Measurements from ENCODE around the gene CCDC88C.

Gene CCDC88C

GRCh38 chr14:91300957-91301356 lies 116.7 kb downstream of the CCDC88C start:
- H3K36me3 ChIP-seq (replicated peaks in 1 of 2; ENCODE audit: control insufficient read depth in 2 of 2, insufficient read depth in 2 of 2, low read length in 2 of 2): peaks cover 53 to 97% of the 10 kb centered on the region in 2 donors

GRCh38 chr14:91300283-91300895 lies 117.2 kb downstream of the CCDC88C start:
- Histone ChIP-seq H3K4ac (ENCODE audit: low read length) (no peak overlapping the region), H2BK120ac (ENCODE audit: low read depth, low read length) (no peak overlapping the region), H3K4me3 (ENCODE audit: low read length in 2 of 2) (no peak overlapping the region), H3K9me3 (replicated peaks in 1 of 2; ENCODE audit: control insufficient read depth in 2 of 2, insufficient read depth in 1 of 2, low read depth in 1 of 2, low read length in 2 of 2) (no peaks in the 10 kb centered on the region), H2AK5ac (ENCODE audit: low read depth, low read length) (no peak overlapping the region), H4K8ac (ENCODE audit: low read depth, low read length) (no peak overlapping the region), H3K9ac (ENCODE audit: low read depth, low read length, poor library complexity) (no peak overlapping the region), H3K14ac (ENCODE audit: low read length) (no peak overlapping the region), H3K4me1 (ENCODE audit: control insufficient read depth in 2 of 2, insufficient read depth in 1 of 2, low read depth in 1 of 2, low read length in 2 of 2) (peaks cover 0 to 8% of the 10 kb centered on the region in 2 donors), H3K23ac (ENCODE audit: low read depth, low read length, poor library complexity) (no peak overlapping the region), H4K91ac (ENCODE audit: low read depth, low read length, poor library complexity) (no peak overlapping the region), H3K36me3 (replicated peaks in 1 of 2; ENCODE audit: control insufficient read depth in 2 of 2, insufficient read depth in 2 of 2, low read length in 2 of 2) (peaks cover 54 to 97% of the 10 kb centered on the region in 2 donors), H2BK12ac (ENCODE audit: low read length) (no peak overlapping the region), H3K18ac (ENCODE audit: low read length) (no peak overlapping the region), H3K27ac (replicated peaks; ENCODE audit: low read length) (no peak overlapping the region), H3K27me3 (ENCODE audit: control insufficient read depth in 3 of 3, insufficient read depth in 3 of 3, low read depth in 1 of 3, low read length in 3 of 3) (no peaks in the 10 kb centered on the region), H3K4me2 (ENCODE audit: insufficient read depth, low read length, poor library complexity, severe bottlenecking) (no peak overlapping the region), H2BK15ac (ENCODE audit: low read length) (no peak overlapping the region), H2BK5ac (ENCODE audit: low read length) (no peak overlapping the region), H2AFZ (ENCODE audit: low read length) (no peak overlapping the region), H3K79me1 (ENCODE audit: low read depth, low read length) (peaks cover 4% of the 10 kb centered on the region)
- no CpG with 5 or more reads among the region's 10 CpGs for WGBS, 2 donors (ENCODE audit: extremely low coverage in 2 of 2, insufficient read length in 2 of 2, insufficient replicate concordance in 1 of 2)
- DNase-seq (ENCODE audit: low spot score): no peak

More at GRCh38 chr14:91300957-91301356, 116.7 kb downstream of the CCDC88C start:
- no peak overlapping the region for H4K8ac ChIP-seq (ENCODE audit: low read depth, low read length)
- H3K4ac ChIP-seq (ENCODE audit: low read length): no peak overlapping the region
- no peak overlapping the region for H3K4me2 ChIP-seq (ENCODE audit: insufficient read depth, low read length, poor library complexity, severe bottlenecking)
- H3K4me3 ChIP-seq (ENCODE audit: low read length in 2 of 2): no peak overlapping the region
- H3K18ac ChIP-seq (ENCODE audit: low read length): no peak overlapping the region
- no peak for DNase-seq (ENCODE audit: low spot score)
- no peak overlapping the region for H3K9ac ChIP-seq (ENCODE audit: low read depth, low read length, poor library complexity)
- H3K9me3 ChIP-seq (replicated peaks in 1 of 2; ENCODE audit: control insufficient read depth in 2 of 2, insufficient read depth in 1 of 2, low read depth in 1 of 2, low read length in 2 of 2): no peaks in the 10 kb centered on the region
- H3K14ac ChIP-seq (ENCODE audit: low read length): no peak overlapping the region
- whole genome bisulfite sequencing, 2 donors (ENCODE audit: extremely low coverage in 2 of 2, insufficient read length in 2 of 2, insufficient replicate concordance in 1 of 2): no CpG with 5 or more reads among the region's 4 CpGs
- H3K79me1 ChIP-seq (ENCODE audit: low read depth, low read length): peaks cover 4% of the 10 kb centered on the region
- no peak overlapping the region for H2BK12ac ChIP-seq (ENCODE audit: low read length)
- no peak overlapping the region for H2AK5ac ChIP-seq (ENCODE audit: low read depth, low read length)
- no peak overlapping the region for H4K91ac ChIP-seq (ENCODE audit: low read depth, low read length, poor library complexity)
- H3K23ac ChIP-seq (ENCODE audit: low read depth, low read length, poor library complexity): no peak overlapping the region
- no peaks in the 10 kb centered on the region for H3K27me3 ChIP-seq (ENCODE audit: control insufficient read depth in 3 of 3, insufficient read depth in 3 of 3, low read depth in 1 of 3, low read length in 3 of 3)
- no peak overlapping the region for H3K27ac ChIP-seq (replicated peaks; ENCODE audit: low read length)
- H2BK120ac ChIP-seq (ENCODE audit: low read depth, low read length): no peak overlapping the region
- H3K4me1 ChIP-seq (ENCODE audit: control insufficient read depth in 2 of 2, insufficient read depth in 1 of 2, low read depth in 1 of 2, low read length in 2 of 2): peaks cover 0 to 8% of the 10 kb centered on the region in 2 donors
- H2BK5ac ChIP-seq (ENCODE audit: low read length): no peak overlapping the region
- H2BK15ac ChIP-seq (ENCODE audit: low read length): no peak overlapping the region
- no peak overlapping the region for H2AFZ ChIP-seq (ENCODE audit: low read length)

- Histone ChIP-seq H3K79me1 (ENCODE audit: low read depth, low read length) (peaks cover 4% of the 10 kb centered on the region), H3K27ac (replicated peaks; ENCODE audit: low read length) (no peak overlapping the region), H2BK12ac (ENCODE audit: low read length) (no peak overlapping the region), H3K14ac (ENCODE audit: low read length) (no peak overlapping the region), H2BK5ac (ENCODE audit: low read length) (no peak overlapping the region), H3K23ac (ENCODE audit: low read depth, low read length, poor library complexity) (no peak overlapping the region), H3K18ac (ENCODE audit: low read length) (no peak overlapping the region), H3K9me3 (replicated peaks in 1 of 2; ENCODE audit: control insufficient read depth in 2 of 2, insufficient read depth in 1 of 2, low read depth in 1 of 2, low read length in 2 of 2) (no peaks in the 10 kb centered on the region), H3K4me1 (ENCODE audit: control insufficient read depth in 2 of 2, insufficient read depth in 1 of 2, low read depth in 1 of 2, low read length in 2 of 2) (peaks cover 0 to 8% of the 10 kb centered on the region in 2 donors), H2BK15ac (ENCODE audit: low read length) (no peak overlapping the region), H3K36me3 (replicated peaks in 1 of 2; ENCODE audit: control insufficient read depth in 2 of 2, insufficient read depth in 2 of 2, low read length in 2 of 2) (peaks cover 56 to 97% of the 10 kb centered on the region in 2 donors), H2BK120ac (ENCODE audit: low read depth, low read length) (no peak overlapping the region), H3K4me3 (ENCODE audit: low read length in 2 of 2) (no peak overlapping the region), H3K27me3 (ENCODE audit: control insufficient read depth in 3 of 3, insufficient read depth in 3 of 3, low read depth in 1 of 3, low read length in 3 of 3) (no peaks in the 10 kb centered on the region), H2AFZ (ENCODE audit: low read length) (no peak overlapping the region), H3K9ac (ENCODE audit: low read depth, low read length, poor library complexity) (no peak overlapping the region), H3K4me2 (ENCODE audit: insufficient read depth, low read length, poor library complexity, severe bottlenecking) (no peak overlapping the region), H3K4ac (ENCODE audit: low read length) (no peak overlapping the region), H4K8ac (ENCODE audit: low read depth, low read length) (no peak overlapping the region), H2AK5ac (ENCODE audit: low read depth, low read length) (no peak overlapping the region), H4K91ac (ENCODE audit: low read depth, low read length, poor library complexity) (no peak overlapping the region)
- WGBS, 2 donors (ENCODE audit: extremely low coverage in 2 of 2, insufficient read length in 2 of 2, insufficient replicate concordance in 1 of 2): no CpG with 5 or more reads among the region's 31 CpGs
- no peak for DNase-seq (ENCODE audit: low spot score)
These were observed 118.2 kb downstream of the CCDC88C start for GRCh38 chr14:91299121-91300115.

GRCh38 chr14:91298576-91298975 lies 119.0 kb downstream of the CCDC88C start:
- Histone ChIP-seq H2BK15ac (ENCODE audit: low read length) (no peak overlapping the region), H3K23ac (ENCODE audit: low read depth, low read length, poor library complexity) (no peak overlapping the region), H4K8ac (ENCODE audit: low read depth, low read length) (no peak overlapping the region), H3K4ac (ENCODE audit: low read length) (no peak overlapping the region), H3K27me3 (ENCODE audit: control insufficient read depth in 3 of 3, insufficient read depth in 3 of 3, low read depth in 1 of 3, low read length in 3 of 3) (no peaks in the 10 kb centered on the region), H4K91ac (ENCODE audit: low read depth, low read length, poor library complexity) (no peak overlapping the region), H3K4me1 (ENCODE audit: control insufficient read depth in 2 of 2, insufficient read depth in 1 of 2, low read depth in 1 of 2, low read length in 2 of 2) (peaks cover 0 to 3% of the 10 kb centered on the region in 2 donors), H3K27ac (replicated peaks; ENCODE audit: low read length) (no peak overlapping the region), H2BK120ac (ENCODE audit: low read depth, low read length) (no peak overlapping the region), H3K36me3 (replicated peaks in 1 of 2; ENCODE audit: control insufficient read depth in 2 of 2, insufficient read depth in 2 of 2, low read length in 2 of 2) (peaks cover 62 to 97% of the 10 kb centered on the region in 2 donors), H2AFZ (ENCODE audit: low read length) (no peak overlapping the region), H2BK12ac (ENCODE audit: low read length) (no peak overlapping the region), H2AK5ac (ENCODE audit: low read depth, low read length) (no peak overlapping the region), H2BK5ac (ENCODE audit: low read length) (no peak overlapping the region), H3K9me3 (replicated peaks in 1 of 2; ENCODE audit: control insufficient read depth in 2 of 2, insufficient read depth in 1 of 2, low read depth in 1 of 2, low read length in 2 of 2) (no peaks in the 10 kb centered on the region), H3K14ac (ENCODE audit: low read length) (no peak overlapping the region), H3K18ac (ENCODE audit: low read length) (no peak overlapping the region), H3K79me1 (ENCODE audit: low read depth, low read length) (peaks cover 3% of the 10 kb centered on the region), H3K4me2 (ENCODE audit: insufficient read depth, low read length, poor library complexity, severe bottlenecking) (no peak overlapping the region), H3K4me3 (ENCODE audit: low read length in 2 of 2) (no peak overlapping the region), H3K9ac (ENCODE audit: low read depth, low read length, poor library complexity) (no peak overlapping the region)
- DNase-seq (ENCODE audit: low spot score): no peak
- WGBS, 2 donors (ENCODE audit: extremely low coverage in 2 of 2, insufficient read length in 2 of 2, insufficient replicate concordance in 1 of 2): no CpG with 5 or more reads among the region's 11 CpGs

Measured in neuronal stem cell (in vitro differentiated cells).